SK-N-SH (cell line): ENCODE results near the gene SPG7.

Experiments
- EP300 ChIP-seq, 2 experiments: IDR thresholded peaks; 2 replicates each; pipeline versions ENCODE4 v1.4.0 to v1.6.1; 2012; ENCODE audit warnings: borderline replicate concordance in 1 of 2, low read depth in 1 of 2, low read length in 1 of 2
- TF ChIP-seq, protein P1 (sequence below): fragments of 150-350 bp; IDR thresholded peaks from 2 replicates; pipeline ENCODE4 v1.6.1; 2016; ENCODE audit warnings: mild to moderate bottlenecking, low read depth, low read length
- TF ChIP-seq, protein P2 (sequence below): IDR thresholded peaks from 2 replicates; pipeline ENCODE4 v1.4.0; 2012; ENCODE audit warnings: low read depth
- TF ChIP-seq, protein P3 (sequence below): fragments of 200-600 bp; sonication (generic); IDR thresholded peaks from 2 replicates; pipeline ENCODE4 v1.6.1; 2017; ENCODE audit warnings: antibody characterized with exemption, mild to moderate bottlenecking, moderate library complexity

DNA sequence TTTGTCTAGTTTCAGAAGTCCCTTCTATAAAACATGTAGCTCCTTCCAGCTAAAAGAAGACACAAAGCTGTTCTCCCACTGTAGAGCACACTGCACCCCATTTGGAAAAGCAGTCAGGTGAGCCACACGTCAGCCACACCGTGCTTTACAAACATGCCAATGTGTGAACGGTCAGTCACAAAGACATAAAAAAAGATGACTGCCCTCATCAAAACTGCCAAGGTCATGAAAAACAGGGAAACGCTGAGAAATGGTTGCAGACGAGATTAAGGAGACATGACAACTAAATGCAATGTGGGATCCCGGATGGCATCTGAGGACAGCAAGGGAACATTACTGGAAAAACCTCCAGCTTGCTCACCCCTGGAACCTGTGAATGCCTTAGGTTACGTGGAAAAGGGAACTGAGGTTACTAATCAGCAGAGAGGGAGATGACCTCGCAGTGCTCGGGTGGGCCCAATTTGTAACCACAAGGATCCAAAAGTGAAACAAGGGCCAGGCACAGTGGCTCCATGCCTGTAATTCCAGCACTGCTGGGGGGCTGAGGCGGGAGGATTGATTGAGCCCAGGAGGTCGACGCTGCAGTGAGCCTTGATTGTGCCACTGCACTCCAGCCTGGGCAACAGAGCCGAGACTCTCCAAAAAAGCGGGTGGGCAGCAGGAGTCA lies 25.9 kb upstream of the SPG7 start:
- no peak for TF ChIP-seq EP300 (IDR thresholded peaks at IDR 0.05; ENCODE audit: borderline replicate concordance in 1 of 2, low read depth in 1 of 2, low read length in 1 of 2)
- TF ChIP-seq, protein P1, sequence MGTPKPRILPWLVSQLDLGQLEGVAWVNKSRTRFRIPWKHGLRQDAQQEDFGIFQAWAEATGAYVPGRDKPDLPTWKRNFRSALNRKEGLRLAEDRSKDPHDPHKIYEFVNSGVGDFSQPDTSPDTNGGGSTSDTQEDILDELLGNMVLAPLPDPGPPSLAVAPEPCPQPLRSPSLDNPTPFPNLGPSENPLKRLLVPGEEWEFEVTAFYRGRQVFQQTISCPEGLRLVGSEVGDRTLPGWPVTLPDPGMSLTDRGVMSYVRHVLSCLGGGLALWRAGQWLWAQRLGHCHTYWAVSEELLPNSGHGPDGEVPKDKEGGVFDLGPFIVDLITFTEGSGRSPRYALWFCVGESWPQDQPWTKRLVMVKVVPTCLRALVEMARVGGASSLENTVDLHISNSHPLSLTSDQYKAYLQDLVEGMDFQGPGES, result no peak
- TF ChIP-seq, protein P2, sequence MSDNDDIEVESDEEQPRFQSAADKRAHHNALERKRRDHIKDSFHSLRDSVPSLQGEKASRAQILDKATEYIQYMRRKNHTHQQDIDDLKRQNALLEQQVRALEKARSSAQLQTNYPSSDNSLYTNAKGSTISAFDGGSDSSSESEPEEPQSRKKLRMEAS, result no peak
- TF ChIP-seq, protein P3, sequence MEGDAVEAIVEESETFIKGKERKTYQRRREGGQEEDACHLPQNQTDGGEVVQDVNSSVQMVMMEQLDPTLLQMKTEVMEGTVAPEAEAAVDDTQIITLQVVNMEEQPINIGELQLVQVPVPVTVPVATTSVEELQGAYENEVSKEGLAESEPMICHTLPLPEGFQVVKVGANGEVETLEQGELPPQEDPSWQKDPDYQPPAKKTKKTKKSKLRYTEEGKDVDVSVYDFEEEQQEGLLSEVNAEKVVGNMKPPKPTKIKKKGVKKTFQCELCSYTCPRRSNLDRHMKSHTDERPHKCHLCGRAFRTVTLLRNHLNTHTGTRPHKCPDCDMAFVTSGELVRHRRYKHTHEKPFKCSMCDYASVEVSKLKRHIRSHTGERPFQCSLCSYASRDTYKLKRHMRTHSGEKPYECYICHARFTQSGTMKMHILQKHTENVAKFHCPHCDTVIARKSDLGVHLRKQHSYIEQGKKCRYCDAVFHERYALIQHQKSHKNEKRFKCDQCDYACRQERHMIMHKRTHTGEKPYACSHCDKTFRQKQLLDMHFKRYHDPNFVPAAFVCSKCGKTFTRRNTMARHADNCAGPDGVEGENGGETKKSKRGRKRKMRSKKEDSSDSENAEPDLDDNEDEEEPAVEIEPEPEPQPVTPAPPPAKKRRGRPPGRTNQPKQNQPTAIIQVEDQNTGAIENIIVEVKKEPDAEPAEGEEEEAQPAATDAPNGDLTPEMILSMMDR, result no peak
